SK-N-SH (cell line): ENCODE data around the gene ZNF507. TPM values are rescaled to one million over a fixed set of nuclear protein-coding genes. Genes with fewer than 3 reads are reported as not detected.
A peak's percentile ranks its signal among the peaks of the same experiment; 100 is the strongest.

Source experiments
- CTCF ChIA-PET: fragments of 300-600, 350-600 bp; formaldehyde crosslinking; extraction: SDS; loops from one replicate; lab custom pipeline; 2021; lab: Yijun Ruan, JAX
- POLR2A ChIA-PET: fragments of 350-600 bp; sonication (Branson Sonifier 250); formaldehyde crosslinking; extraction: SDS; loops from one replicate; lab custom pipeline; 2020; ENCODE audit warnings: antibody characterized with exemption, inconsistent platforms; lab: Yijun Ruan, JAX
- DNase-seq: peaks from one replicate; pipeline ENCODE4 v3.0.0; 2012
- H2AFZ ChIP-seq: fragments of 200-600 bp; sonication (generic); 2 replicates; pipeline ENCODE4 v1.8.1; 2016; ENCODE audit warnings: antibody characterized with exemption, mild to moderate bottlenecking, low read depth
- H3F3A ChIP-seq: fragments of 200-600 bp; sonication (generic); replicated peaks from 2 replicates; pipeline ENCODE3; 2016; ENCODE audit warnings: antibody characterized with exemption, mild to moderate bottlenecking; ENCODE audit not compliant: insufficient read depth
- H3K27ac ChIP-seq, 2 experiments: fragments of 200-500 bp in 1 of 2; fragments of 200-600 bp in 1 of 2; sonication (Bioruptor generic) in 1 of 2; sonication (generic), shearing (Covaris generic) in 1 of 2; 2 replicates each; pipeline versions ENCODE4 v1.5.1 to v1.6.1; 2014 to 2016; ENCODE audit warnings: low read depth in 2 of 2, inconsistent platforms in 1 of 2, low read length in 1 of 2, mild to moderate bottlenecking in 1 of 2, mixed read lengths in 1 of 2
- H3K27me3 ChIP-seq: fragments of 200-600 bp; sonication (generic), shearing (Covaris generic); 2 replicates; pipeline ENCODE4 v1.6.1; 2016; ENCODE audit warnings: mixed run types; ENCODE audit not compliant: insufficient read depth
- H3K36me3 ChIP-seq, 2 experiments: fragments of 200-500 bp in 1 of 2; fragments of 200-600 bp in 1 of 2; sonication (Bioruptor generic) in 1 of 2; sonication (generic) in 1 of 2; replicated peaks in 1 of 2; 2 replicates each; pipeline versions ENCODE3 to v1.5.1; 2014 to 2016; ENCODE audit warnings: low read length in 1 of 2, mild to moderate bottlenecking in 1 of 2; ENCODE audit not compliant: insufficient read depth in 2 of 2, control insufficient read depth in 1 of 2
- H3K4me1 ChIP-seq, 2 experiments: fragments of 200-500 bp in 1 of 2; fragments of 200-600 bp in 1 of 2; sonication (Bioruptor generic) in 1 of 2; sonication (generic), shearing (Covaris generic) in 1 of 2; 2 replicates each; pipeline versions ENCODE4 v1.5.1 to v1.6.1; 2014 to 2016; ENCODE audit warnings: low read depth in 1 of 2, low read length in 1 of 2, mixed run types in 1 of 2; ENCODE audit not compliant: insufficient read depth in 2 of 2, control insufficient read depth in 1 of 2
- H3K4me2 ChIP-seq: fragments of 200-600 bp; sonication (generic), shearing (Covaris generic); 2 replicates; pipeline ENCODE4 v1.6.1; 2017; ENCODE audit warnings: mixed run types
- H3K4me3 ChIP-seq, 2 experiments: fragments of 200-500 bp in 1 of 2; fragments of 200-600 bp in 1 of 2; sonication (Bioruptor generic) in 1 of 2; sonication (generic), shearing (Covaris generic) in 1 of 2; 2 replicates each; pipeline versions ENCODE4 v1.5.1 to v1.8.1; 2014 to 2016; ENCODE audit warnings: low read depth in 2 of 2, inconsistent platforms in 1 of 2, low read length in 1 of 2, mild to moderate bottlenecking in 1 of 2, mixed read lengths in 1 of 2, moderate library complexity in 1 of 2
- H3K79me2 ChIP-seq: fragments of 200-600 bp; sonication (generic); 2 replicates; pipeline ENCODE4 v1.8.1; 2017; ENCODE audit warnings: mild to moderate bottlenecking; ENCODE audit not compliant: insufficient read depth
- H3K9ac ChIP-seq: fragments of 200-600 bp; sonication (generic); 2 replicates; pipeline ENCODE4 v1.6.1; 2017; ENCODE audit warnings: mixed run types
- H3K9me2 ChIP-seq: fragments of 200-600 bp; sonication (generic); 2 replicates; pipeline ENCODE4 v1.6.1; 2017; ENCODE audit warnings: mixed run types
- H3K9me3 ChIP-seq: fragments of 200-600 bp; sonication (generic); 2 replicates; pipeline ENCODE4 v1.6.1; 2017; ENCODE audit warnings: mixed run types, mild to moderate bottlenecking, moderate library complexity
- H4K20me1 ChIP-seq: fragments of 200-600 bp; sonication (generic); 2 replicates; pipeline ENCODE4 v1.6.1; 2017; ENCODE audit warnings: mild to moderate bottlenecking, mixed run types; ENCODE audit not compliant: insufficient read depth
- CHD2 ChIP-seq: fragments of 150-350 bp; IDR thresholded peaks from 2 replicates; pipeline ENCODE4 v1.6.1; 2018; ENCODE audit warnings: low read length; ENCODE audit not compliant: partially characterized antibody
- ELF1 ChIP-seq: IDR thresholded peaks from 2 replicates; pipeline ENCODE4 v1.4.0; 2012
- EP300 ChIP-seq, 2 experiments: IDR thresholded peaks; 2 replicates each; pipeline versions ENCODE4 v1.4.0 to v1.6.1; 2012; ENCODE audit warnings: borderline replicate concordance in 1 of 2, low read depth in 1 of 2, low read length in 1 of 2
- EZH2phosphoT487 ChIP-seq: fragments of 200-600 bp; sonication (generic); IDR thresholded peaks from 2 replicates; pipeline ENCODE4 v1.6.1; 2017; ENCODE audit warnings: low read depth, mixed run types, mild to moderate bottlenecking, antibody characterized with exemption, moderate library complexity, borderline replicate concordance
- FOSL2 ChIP-seq: IDR thresholded peaks from 2 replicates; pipeline ENCODE4 v1.4.0; 2012; ENCODE audit warnings: low read depth, mild to moderate bottlenecking, moderate library complexity, borderline replicate concordance
- FOXJ3 ChIP-seq: sonication (generic); formaldehyde crosslinking; IDR thresholded peaks from 2 replicates; pipeline ENCODE4 v1.5.1; 2020; ENCODE audit warnings: mild to moderate bottlenecking, missing genetic modification reagents
- FOXM1 ChIP-seq: IDR thresholded peaks from 2 replicates; pipeline ENCODE4 v1.4.0; 2012; ENCODE audit warnings: low read depth, mild to moderate bottlenecking
- JUND ChIP-seq: IDR thresholded peaks from 2 replicates; pipeline ENCODE4 v1.4.0; 2012
- MXI1 ChIP-seq: IDR thresholded peaks from 2 replicates; pipeline ENCODE4 v1.6.1; 2012; ENCODE audit warnings: mild to moderate bottlenecking, low read depth, low read length, improper control_type of control experiment
- NFIC ChIP-seq: IDR thresholded peaks from 2 replicates; pipeline ENCODE4 v1.4.0; 2012; ENCODE audit warnings: borderline replicate concordance
- NRF1 ChIP-seq: IDR thresholded peaks from 2 replicates; pipeline ENCODE4 v1.6.1; 2012; ENCODE audit warnings: low read depth, mild to moderate bottlenecking, low read length
- SIN3A ChIP-seq: IDR thresholded peaks from 2 replicates; pipeline ENCODE4 v1.6.1; 2012; ENCODE audit warnings: low read depth, mild to moderate bottlenecking, low read length, moderate library complexity, borderline replicate concordance
- SMC3 ChIP-seq: IDR thresholded peaks from 2 replicates; pipeline ENCODE4 v1.6.1; 2012; ENCODE audit warnings: low read depth, low read length, improper control_type of control experiment
- TCF12 ChIP-seq: IDR thresholded peaks from 2 replicates; pipeline ENCODE4 v1.4.0; 2012
- USF1 ChIP-seq: IDR thresholded peaks from 2 replicates; pipeline ENCODE4 v1.4.0; 2012; ENCODE audit warnings: low read depth, borderline replicate concordance
- YY1 ChIP-seq: IDR thresholded peaks from 2 replicates; pipeline ENCODE4 v1.4.0; 2012; ENCODE audit warnings: low read depth, mild to moderate bottlenecking
- WGBS: methylation state at CpG from one replicate; pipeline ENCODE4 v1.1.6; 2017; ENCODE audit warnings: low lambda C conversion rate; 5-methylcytosine and 5-hydroxymethylcytosine counted together
- polyA plus RNA-seq, 3 experiments: library from polyadenylated mRNA; depleted of rRNA; stranded (reverse); fragments of >200 nt; gene quantifications; 2 replicates each; pipeline ENCODE4 v1.2.3, GENCODE V29; 2012

The ZNF507 gene
- polyA plus RNA-seq, 1 of the 3 experiments (the other 2 are of a cell fraction): 6.8 TPM

- POLR2A ChIA-PET: no interaction called here
- CTCF ChIA-PET: no interaction called here
- Histone ChIP-seq H3K4me1 (peaks cover 4 to 18% of the 10 kb centered on the region in 2 experiments), H3K27ac (peak overlapping the region in 1 of 2 experiments; percentile 83; a peak in 2 of 4 replicates), H2AFZ (no peak overlapping the region), H3K4me2 (no peak overlapping the region; the same call in 1 of the 2 replicates), H3F3A (peaks cover 24% of the 10 kb centered on the region), H3K36me3 (peaks cover 74 to 85% of the 10 kb centered on the region in 2 experiments), H3K9me3 (no peaks in the 10 kb centered on the region), H3K9ac (no peak overlapping the region), H4K20me1 (peaks cover 63% of the 10 kb centered on the region), H3K4me3 (no peak overlapping the region), H3K9me2 (no peaks in the 10 kb centered on the region), H3K79me2 (peaks cover 59% of the 10 kb centered on the region), H3K27me3 (no peaks in the 10 kb centered on the region)
- 97% methylated on average over 1 of the region's 1 CpG for WGBS
- no peak for DNase-seq
- no peak for TF ChIP-seq NFIC
- no peak for TF ChIP-seq ELF1
- TF ChIP-seq TCF12: no peak
- TF ChIP-seq MXI1: no peak
- no peak for TF ChIP-seq EP300 (IDR thresholded peaks at IDR 0.05; ENCODE audit: borderline replicate concordance in 1 of 2, low read depth in 1 of 2, low read length in 1 of 2)
- no peak for TF ChIP-seq SMC3
- TF ChIP-seq EZH2phosphoT487: no peak
- no peak for TF ChIP-seq FOXM1
- no peak for TF ChIP-seq JUND
- TF ChIP-seq NRF1: no peak
Observed at GRCh38 chr19:32352241-32352630, 6.8 kb downstream of the ZNF507 start.

- no peak overlapping the region for H2AFZ ChIP-seq
- peaks cover 19% of the 10 kb centered on the region for H3F3A ChIP-seq
- H3K36me3 ChIP-seq: peaks cover 72 to 85% of the 10 kb centered on the region in 2 experiments
- no peak overlapping the region for H3K4me2 ChIP-seq
- CTCF ChIA-PET: no interaction called here
- H3K9ac ChIP-seq: no peak overlapping the region
- H3K4me1 ChIP-seq: peaks cover 0 to 16% of the 10 kb centered on the region in 2 experiments; a peak in 3 of 4 replicates
- no peak overlapping the region for H3K27ac ChIP-seq
- H3K9me3 ChIP-seq: no peaks in the 10 kb centered on the region
- TF ChIP-seq SMC3 (no peak), EZH2phosphoT487 (no peak), YY1 (no peak)
- H3K79me2 ChIP-seq: peaks cover 51% of the 10 kb centered on the region
- DNase-seq: no peak
- peaks cover 63% of the 10 kb centered on the region for H4K20me1 ChIP-seq
- WGBS: 95% methylated on average over 9 of the region's 9 CpGs
- H3K4me3 ChIP-seq: no peak overlapping the region
- POLR2A ChIA-PET: no interaction called here
- H3K9me2 ChIP-seq: no peaks in the 10 kb centered on the region
- H3K27me3 ChIP-seq: no peaks in the 10 kb centered on the region
Observed at GRCh38 chr19:32354345-32354744, 8.9 kb downstream of the ZNF507 start.

DNA sequence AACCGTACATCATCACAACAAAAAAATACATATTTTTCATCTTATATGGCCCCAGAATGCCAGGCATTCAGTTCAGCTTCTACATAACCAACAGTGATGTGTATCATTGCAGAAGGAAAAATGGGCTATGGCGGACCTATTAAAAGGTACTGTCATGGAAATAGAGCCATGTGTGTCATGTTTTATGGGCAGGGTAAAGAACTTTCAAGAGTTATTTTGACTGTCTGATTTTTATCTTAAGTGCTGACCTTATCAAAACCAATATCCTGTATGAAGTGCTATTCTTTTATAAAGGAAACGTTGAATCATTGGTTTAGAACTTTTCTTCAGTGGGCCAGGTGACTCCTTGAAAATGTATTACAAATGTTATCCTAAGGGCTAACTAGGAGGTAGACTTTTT lies 9.9 kb downstream of the ZNF507 start:
- ChIA-PET POLR2A (interaction anchor here (0.5 kb wide), 1 partner anchor 991 kb away, joined by 4 read pairs; no protein-coding TSS in a partner anchor), CTCF (no interaction called here)
- TF ChIP-seq MXI1 (no peak), USF1 (no peak), CHD2 (no peak), FOSL2 (no peak), FOXJ3 (CRISPR knock-in tag) (no peak), SIN3A (no peak)
- H3K27ac ChIP-seq: no peak overlapping the region
- peaks cover 14% of the 10 kb centered on the region for H3F3A ChIP-seq
- H3K4me3 ChIP-seq: no peak overlapping the region
- H3K36me3 ChIP-seq: peaks cover 71 to 86% of the 10 kb centered on the region in 2 experiments
- H3K4me2 ChIP-seq: no peak overlapping the region
- peaks cover 0 to 16% of the 10 kb centered on the region in 2 experiments; a peak in 3 of 4 replicates for H3K4me1 ChIP-seq
- H3K9me2 ChIP-seq: no peaks in the 10 kb centered on the region
- no peak for DNase-seq
- H4K20me1 ChIP-seq: peaks cover 61% of the 10 kb centered on the region
- H3K9ac ChIP-seq: no peak overlapping the region
- no peak overlapping the region for H2AFZ ChIP-seq
- H3K27me3 ChIP-seq: no peaks in the 10 kb centered on the region
- H3K79me2 ChIP-seq: peaks cover 45% of the 10 kb centered on the region
- WGBS: 92% methylated on average over 3 of the region's 3 CpGs
- H3K9me3 ChIP-seq: no peaks in the 10 kb centered on the region
